DMS 273 (cell line): ENCODE measurements around the gene RNF115.

Experiments used
- DNase-seq: peaks from one replicate; lab custom pipeline; 2025; ENCODE audit not compliant: unreplicated experiment; lab: John Stamatoyannopoulos, UW

The RNF115 gene

DNA sequence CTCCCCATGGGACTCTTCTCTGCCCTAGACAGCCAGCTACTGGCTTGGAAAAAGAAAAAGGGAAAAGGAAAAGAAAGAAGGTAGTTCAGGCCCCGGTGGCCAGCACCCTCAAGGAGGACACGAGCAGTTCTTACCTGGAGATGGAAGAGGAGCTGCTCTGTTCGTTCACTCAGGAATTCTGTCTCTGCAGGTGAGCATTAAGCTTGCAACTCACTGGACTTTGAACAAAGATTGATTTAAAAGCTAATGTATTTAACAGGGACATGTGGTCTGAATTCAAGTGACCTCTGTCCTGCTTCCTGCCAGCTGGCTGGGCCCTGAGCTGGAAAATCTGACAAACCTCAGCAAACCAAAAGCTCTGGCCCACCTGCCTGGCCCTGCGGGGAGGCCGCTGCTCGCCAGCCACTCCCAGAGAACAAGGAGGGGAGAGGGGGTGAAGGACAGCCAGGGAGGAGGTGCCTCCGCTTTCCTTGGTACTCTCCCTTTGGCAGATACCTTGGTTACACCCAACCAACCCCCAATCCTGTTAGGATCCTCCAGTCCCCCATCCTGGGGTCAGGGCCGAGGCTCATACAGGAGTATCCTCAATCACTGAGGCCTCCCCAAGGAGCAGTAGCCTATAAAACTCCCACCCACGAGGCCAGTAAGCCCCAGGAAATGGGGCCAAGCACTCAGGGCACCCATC, 116.6 kb downstream of the RNF115 start, which contains the start of gene PDZK1:
TSS of gene PDZK1 (minus strand) at position 186 of the 685 bp plus-strand sequence. CDS start 19,347 bp downstream, outside the sequence.
- DNase-seq = no peak

DNA sequence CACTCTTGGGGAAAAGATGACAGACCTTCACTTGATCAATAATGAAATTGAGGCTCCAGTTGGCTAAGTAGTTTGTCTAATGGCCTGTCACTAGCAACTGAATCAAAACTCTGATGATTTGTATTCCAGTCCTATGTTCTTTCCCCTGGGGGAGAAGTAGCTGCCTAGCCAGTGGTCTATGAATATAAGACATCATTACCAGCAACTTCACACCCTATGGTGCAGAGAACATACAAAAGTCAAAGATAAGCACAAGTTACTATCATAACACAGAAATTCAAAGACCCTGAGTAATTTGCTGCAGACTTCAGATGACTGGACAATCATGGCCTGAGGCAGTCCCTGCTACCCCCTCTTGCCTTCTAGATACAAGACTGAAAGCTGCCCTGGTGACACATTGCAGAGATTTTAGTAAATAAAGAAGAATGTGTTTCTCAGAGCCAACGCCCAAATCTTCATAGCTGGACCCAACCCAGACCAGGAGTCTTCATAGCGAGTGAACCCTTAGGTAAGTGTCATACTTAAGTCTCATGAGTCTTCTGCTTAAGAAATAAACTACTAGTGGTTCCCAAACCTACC, 117.7 kb downstream of the RNF115 start:
- DNase-seq = no peak

DNA sequence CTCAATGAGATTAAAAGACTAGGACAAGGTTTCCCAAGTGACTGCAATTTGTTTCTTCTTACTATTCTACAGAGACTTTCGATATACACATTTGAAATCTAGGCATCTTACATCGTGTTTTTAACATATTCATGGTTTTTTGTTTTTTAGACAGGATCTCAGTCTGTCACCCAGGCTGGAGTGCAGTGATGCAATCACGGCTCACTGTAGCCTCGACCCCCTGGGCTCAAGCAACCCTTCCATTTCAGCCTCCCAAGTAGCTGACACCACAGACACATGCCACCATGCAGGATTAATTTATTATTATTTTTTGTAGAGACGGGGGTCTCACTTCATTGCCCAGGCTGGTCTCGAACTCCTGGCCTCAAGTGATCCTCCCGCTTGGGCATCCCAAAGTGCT, 118.3 kb downstream of the RNF115 start:
- no peak for DNase-seq

DNA sequence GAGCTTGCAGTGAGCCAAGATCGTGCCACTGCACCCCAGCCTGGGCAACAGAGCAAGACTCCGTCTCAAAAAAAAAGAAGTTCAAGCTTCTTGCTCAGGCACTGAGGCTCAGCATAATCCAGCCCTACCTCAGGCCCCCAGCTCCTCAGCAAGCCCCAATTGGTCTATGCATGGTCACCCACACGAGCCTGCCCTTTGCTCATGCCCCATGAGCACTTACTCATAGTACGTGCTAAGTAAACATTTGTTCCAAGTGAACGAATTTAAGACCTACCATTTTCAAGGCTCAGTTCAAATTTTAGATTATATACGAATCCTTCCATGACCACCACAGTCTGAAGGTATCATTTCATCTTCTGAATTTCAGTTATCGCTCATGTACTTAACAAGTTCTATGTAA, 121.1 kb downstream of the RNF115 start:
- no peak for DNase-seq

DNA sequence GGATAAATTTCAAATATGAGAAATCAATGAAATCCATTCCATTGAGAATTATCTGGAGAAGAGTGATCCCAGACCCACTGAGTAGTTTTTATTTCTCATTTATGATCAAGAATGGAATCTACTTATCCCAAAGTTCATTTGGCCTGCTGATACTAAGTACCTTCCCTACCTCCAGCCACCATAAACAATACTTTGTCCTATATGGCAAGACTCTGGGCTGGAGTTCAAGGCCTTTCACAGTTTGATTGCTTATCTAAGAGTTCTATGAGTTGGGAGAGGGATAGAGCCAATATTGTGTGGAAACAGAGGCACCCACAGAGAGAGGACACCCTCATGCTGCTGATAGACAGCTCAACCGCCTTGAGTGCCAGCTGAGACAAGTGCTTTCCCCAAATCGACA, 121.8 kb downstream of the RNF115 start:
- DNase-seq = no peak

DNA sequence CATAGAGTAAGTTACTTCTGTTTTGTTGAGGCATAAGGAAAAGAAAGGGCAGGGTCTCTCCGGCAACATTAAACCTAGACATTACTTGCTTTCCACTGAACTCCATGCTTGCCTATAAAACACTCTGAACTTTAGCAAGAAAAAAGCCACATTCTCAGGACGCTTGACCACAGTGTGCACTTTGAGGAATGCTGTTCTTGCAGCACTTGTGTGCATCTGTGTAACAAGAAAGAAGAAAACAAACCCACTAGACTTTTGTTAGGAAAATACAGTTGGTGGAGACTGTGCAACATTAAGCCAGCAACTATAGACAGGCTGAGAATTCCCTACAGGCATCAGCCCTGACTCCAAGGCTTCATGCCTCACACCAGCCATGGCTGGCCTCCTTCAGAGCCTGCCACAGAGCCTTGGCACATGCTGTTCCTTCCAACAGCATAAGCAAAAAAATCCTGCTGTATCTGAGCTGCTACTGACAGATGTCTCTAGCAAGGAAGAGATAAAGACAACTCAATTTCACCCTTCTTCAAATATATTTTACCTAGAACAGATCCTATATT, 122.5 kb downstream of the RNF115 start:
- DNase-seq = no peak

DNA sequence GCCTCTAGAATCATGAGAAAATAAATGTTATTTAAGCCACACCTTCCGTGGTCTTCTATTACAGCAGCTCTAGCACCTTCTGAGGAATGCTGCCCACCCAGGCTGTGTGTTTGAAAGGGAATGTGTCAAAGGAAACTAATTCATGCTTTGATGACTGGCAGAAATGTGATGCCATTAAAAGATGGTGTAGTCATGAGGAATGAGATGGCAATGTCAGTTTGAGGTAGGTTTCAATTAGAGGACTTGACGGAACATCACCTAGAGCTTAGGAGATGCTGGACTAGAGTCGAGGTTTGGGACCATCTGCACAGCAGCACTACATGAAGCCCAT, 127.3 kb downstream of the RNF115 start:
- no peak for DNase-seq

DNA sequence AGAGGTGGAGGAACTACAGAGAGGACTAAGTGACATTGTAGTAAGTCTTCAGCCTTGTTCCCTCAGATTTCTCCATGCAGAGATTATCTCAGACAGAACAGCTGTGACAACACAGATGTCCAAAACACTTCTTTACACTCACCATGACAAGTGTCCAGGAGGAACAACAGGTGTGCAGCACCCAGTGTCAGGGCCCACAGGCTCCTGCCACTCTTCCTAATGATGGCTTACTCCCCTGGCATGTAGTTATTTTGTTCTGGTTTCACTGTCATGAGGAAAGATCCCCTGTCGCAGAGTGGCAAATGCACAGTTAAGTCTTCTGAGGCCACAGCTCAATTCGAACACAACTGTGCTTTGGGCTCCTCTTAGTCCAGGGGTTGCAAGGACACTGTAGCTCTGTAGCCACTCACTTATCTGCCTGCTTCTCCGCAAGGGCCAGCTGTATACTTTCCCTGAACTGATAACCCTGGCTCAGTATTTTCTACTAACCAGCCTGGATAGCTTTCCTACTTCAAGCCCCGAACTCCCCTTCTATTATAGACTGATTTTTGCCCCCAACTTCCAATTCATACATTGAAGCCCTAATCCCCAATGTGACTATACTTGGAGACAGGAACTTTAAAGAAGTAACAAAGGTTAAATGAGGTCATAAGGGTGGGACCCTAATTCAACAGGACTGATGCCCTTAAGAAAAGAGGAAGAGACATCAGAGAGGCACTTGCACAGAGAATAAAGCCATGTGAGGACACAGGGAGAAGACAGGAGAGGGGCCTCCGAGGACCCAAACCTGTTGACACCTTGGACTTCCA, 127.9 kb downstream of the RNF115 start:
- no peak for DNase-seq

DNA sequence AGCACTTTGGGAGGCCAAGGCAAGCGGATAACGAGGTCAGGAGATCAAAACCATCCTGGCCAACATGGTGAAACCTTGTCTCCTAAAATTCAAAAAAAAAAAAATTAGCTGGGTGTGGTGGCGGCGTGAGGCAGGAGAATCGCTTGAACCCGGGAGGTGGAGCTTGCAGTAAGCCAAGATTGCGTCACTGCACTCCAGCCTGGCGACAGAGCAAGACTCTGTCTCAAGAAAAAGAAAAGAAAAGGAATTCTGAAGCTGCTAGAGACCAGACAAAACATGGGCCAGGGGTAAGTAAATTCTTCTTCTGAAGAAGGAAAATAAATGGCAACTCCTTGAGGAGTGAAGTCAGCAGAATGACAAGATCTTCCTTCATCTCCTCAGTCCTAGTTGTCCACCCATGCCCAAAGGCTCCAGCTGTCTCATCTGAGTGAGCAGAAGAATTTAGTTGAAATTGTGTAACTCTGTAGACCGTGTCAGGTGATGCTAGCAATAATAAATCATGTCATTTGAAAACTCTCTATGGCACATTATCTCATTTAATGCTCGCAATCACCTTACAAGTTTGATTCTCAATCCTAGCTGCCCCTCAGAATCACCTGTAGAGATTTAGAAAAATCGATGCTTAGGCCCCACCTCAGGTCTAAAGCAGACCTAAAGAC, 131.0 kb downstream of the RNF115 start:
- no peak for DNase-seq

DNA sequence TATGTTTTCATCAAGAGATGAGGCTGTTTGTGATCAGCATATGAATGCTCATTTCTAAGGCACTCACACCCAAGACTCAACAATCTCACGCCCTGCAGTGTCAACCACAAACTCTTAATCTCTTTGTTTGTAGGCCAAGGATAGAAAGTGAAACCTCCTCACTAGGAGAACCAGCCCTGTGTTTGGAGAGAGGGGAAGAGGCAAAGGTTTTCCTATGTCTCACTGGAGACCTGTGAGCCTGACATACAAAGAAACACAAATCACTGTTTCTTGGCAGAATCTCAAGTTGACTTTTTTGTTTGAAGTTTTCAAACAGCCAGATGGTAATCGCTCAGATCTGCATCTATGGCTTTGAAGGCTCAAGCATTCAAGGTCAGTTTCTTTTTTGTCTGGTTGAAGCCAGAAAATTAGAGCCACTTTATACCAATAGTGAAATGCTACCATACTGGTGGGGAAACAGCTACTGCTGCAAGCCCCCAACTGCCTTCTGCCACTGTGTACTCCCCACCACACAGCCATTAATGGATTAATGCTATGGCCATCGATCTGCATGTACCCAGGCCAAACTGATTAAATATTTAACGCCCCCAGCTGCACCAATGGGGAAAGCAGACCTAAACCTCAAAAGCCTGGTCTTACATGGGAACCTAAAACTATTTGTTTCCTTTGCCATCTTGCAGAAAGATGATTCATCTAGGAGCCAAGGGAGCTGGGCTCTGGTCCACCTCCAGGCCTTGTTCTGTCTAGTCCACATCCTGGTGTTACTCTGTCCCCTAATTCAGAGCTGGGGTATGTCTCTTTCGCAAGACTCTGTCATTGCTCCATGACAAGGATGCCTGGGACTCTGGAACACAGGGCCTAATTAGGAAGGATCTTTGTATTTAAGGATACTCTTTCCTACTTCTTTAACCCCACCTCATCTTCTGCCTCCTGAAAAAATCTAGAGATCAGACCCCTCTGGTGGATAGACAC, 133.0 kb downstream of the RNF115 start:
- peak; percentile 92 for DNase-seq

DNA sequence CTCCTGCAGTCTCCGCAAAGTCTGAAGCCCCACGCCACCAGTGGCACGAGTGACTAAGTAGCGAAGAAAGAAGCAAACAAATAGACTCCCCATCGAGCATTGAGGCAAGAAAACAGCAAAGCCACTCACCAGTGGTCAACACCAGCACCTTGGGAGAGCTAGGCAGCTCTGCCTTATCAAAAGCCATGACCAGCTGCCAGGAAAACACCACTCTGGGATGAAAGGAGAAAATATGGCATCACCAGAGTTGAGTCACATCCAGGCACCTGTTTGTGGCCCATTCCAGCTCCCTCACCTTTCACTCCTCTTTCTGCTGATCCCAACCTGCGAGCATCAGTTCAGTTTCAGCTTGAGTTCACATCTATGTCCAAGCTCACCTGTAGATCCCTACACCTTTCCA, 134.0 kb downstream of the RNF115 start:
- DNase-seq = peak; percentile 20

DNA sequence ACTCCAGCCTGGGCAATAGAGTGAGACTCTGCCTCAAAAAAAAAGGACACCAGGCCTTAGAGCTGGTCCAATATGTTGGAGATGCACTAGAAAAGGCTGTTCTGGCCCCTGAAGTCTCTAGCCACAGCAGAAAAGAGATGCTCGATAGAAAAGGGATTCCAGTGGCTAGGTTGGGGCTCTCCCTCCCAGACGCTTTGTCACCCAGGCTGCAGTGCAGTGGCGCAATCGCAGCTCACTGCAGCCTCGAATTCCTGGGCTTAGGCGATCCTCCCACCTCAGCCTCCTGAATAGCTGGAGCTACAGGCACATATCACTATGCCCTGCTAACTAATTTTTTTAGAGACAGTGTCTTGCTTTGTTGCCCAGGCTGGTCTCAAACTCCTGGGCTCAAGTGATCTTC, 135.0 kb downstream of the RNF115 start:
- no peak for DNase-seq
